Heart left ventricle (tissue), 16 donors: ENCODE measurements around the gene FYN. TPM values are rescaled to one million over a fixed set of nuclear protein-coding genes. Genes with fewer than 3 reads are reported as not detected.

Source experiments
- ATAC-seq, 4 donors: fragments of 200-7000 bp; cut with Tn5 transposase; one replicate each; pipeline ENCODE4 v1.9.1; 2020 to 2022; ENCODE audit warnings: moderate library complexity in 4 of 4, mild to moderate bottlenecking in 3 of 4, moderate number of reproducible peaks in 1 of 4
- DNase-seq, 5 donors: peaks; one replicate each; pipeline ENCODE4 v3.0.0-alpha.2; 2020
- H3K27ac ChIP-seq, 12 donors: fragments of 200-600 bp; sonication (generic) in 4 of 12; one replicate each; pipeline versions ENCODE4 v1.5.0 to v1.8.0; 2016 to 2022; ENCODE audit warnings: mild to moderate bottlenecking in 2 of 12
- H3K27me3 ChIP-seq, 9 donors: fragments of 200-600 bp; sonication (generic) in 2 of 9; one replicate each; pipeline versions ENCODE4 v1.5.1 to v1.8.0; 2016 to 2022; ENCODE audit warnings: mild to moderate bottlenecking in 3 of 9
- H3K36me3 ChIP-seq, 9 donors: fragments of 200-600 bp; sonication (generic) in 2 of 9; one replicate each; pipeline versions ENCODE4 v1.5.0 to v1.8.0; 2018 to 2022; ENCODE audit warnings: mild to moderate bottlenecking in 2 of 9
- H3K4me1 ChIP-seq, 12 donors: fragments of 200-600 bp; sonication (generic) in 4 of 12; one replicate each; pipeline versions ENCODE4 v1.5.0 to v1.8.0; 2016 to 2022; ENCODE audit warnings: mild to moderate bottlenecking in 3 of 12
- H3K4me3 ChIP-seq, 12 donors: fragments of 200-600 bp; sonication (generic) in 4 of 12; one replicate each; pipeline versions ENCODE4 v1.5.0 to v1.8.0; 2017 to 2022; ENCODE audit warnings: mild to moderate bottlenecking in 9 of 12, moderate library complexity in 4 of 12
- H3K9me3 ChIP-seq, 12 donors: fragments of 200-600 bp; sonication (generic) in 4 of 12; one replicate each; pipeline versions ENCODE4 v1.5.0 to v1.8.0; 2016 to 2022; ENCODE audit warnings: mild to moderate bottlenecking in 1 of 12
- POLR2A ChIP-seq, 2 donors: fragments of 450-650 bp; IDR thresholded peaks; one replicate each; pipeline ENCODE4 v1.6.1; 2017; ENCODE audit warnings: antibody characterized with exemption in 2 of 2, mild to moderate bottlenecking in 2 of 2, moderate library complexity in 2 of 2
- WGBS, 4 donors: extraction: QIAGEN DNeasy Blood & Tissue Kit in 2 of 4; methylation state at CpG; one replicate each; pipeline versions ENCODE4 v1.1.5 to v1.1.7; 2013 to 2018; 5-methylcytosine and 5-hydroxymethylcytosine counted together
- intact Hi-C, 10 donors: fragments of 100-400 bp; cut with DNase I; formaldehyde crosslinking; loops; one replicate each; pipeline versions ENCODE4 v1.11.1 to v1.14.2; 2022
- polyA plus RNA-seq, 2 donors: library from polyadenylated mRNA; stranded (reverse); fragments of 200-250 nt; gene quantifications; one replicate each; pipeline ENCODE4 v1.2.3, GENCODE V29; 2013
- total RNA-seq, 9 donors: library from RNA; depleted of rRNA in 2 of 9; stranded (reverse); fragments of >200 nt in 2 of 9; fragmentation: NEBNext Ultra II Directional in 3 of 9; extraction: Animal tissue kit (Norgen Biotek cat#: 25700) in 3 of 9; gene quantifications; one replicate each; pipeline versions ENCODE4 v1.1.0 to v1.2.4, GENCODE V29; 2016 to 2023
- TF ChIP-seq, protein P1 (sequence below), 12 donors: fragments of 200-600 bp; sonication (generic) in 4 of 12; IDR thresholded peaks; one replicate each; pipeline versions ENCODE4 v1.5.0 to v1.8.0; 2018 to 2022; ENCODE audit warnings: antibody characterized with exemption in 12 of 12, mild to moderate bottlenecking in 5 of 12
- donor health status: ischemic (EF 13 %, LVEDD 7.1; RV severe dilation, severe dysfunction).
- donor health status: healthy with polysubstance abuse.
- donor health status: DM: no; HTN: yes; CAD: no.
- donor health status: DM: no; HTN: no; CAD: no.
- donor health status: ischemic (EF 25% LVEDD 6.9; RV normal size, moderate dysfunction).
- donor health status: ischemic (EF 25% LVEDD 5.7; RV mildly dilated, moderate dysfunction).
- donor health status: healthy.
- donor health status: DM: yes; HTN: yes; CAD: no.
- donor health status: ischemic (EF 35%, LVEDD 5.7; RV mildly dilated, moderate dysfunction).
- donor health status: nonischemic (EF 11% LVEDD 7.7; RV severe dilation, severe dysfunction).
- donor health status: DM: yes; HTN: yes; CAD: no.
- donor health status: PGD.
- donor health status: ischemic (EF 29% LVEDD 5.4; RV normal size, mild dysfunction).
- donor health status: nonischemic (EF 23%, LVEDD 6.1; RV moderate dilation, normal function).

FYN gene
- total and polyA plus RNA-seq, 11 donors: 14.7 to 72.4 (median 52.3) TPM

DNA sequence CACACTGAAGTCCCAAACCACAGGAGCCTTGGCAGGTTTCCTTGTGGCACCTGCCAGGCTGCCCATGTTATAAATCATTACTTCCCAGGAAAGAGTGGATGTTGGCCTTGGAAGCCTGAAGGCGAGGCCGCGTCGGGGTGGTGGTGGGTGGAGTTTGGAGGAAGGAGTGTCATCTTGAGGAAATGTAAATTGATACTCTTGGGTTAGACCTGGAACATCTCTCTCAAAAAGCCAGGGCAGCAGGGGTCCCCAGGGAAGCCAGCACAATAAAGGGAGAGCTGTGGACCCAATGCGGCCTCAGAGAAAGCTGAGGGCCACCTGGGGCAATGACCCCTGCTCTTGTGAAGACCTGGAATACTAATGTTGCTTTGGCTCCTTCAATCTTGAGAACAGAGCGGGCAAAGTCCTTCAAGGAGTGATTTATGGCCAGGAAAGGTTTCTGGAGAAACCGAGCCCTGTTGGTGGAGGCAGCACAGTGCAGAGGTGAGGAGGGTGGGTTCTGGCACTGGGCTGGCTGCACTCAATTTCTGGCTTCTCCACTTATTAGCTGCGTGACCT lies 241.3 kb downstream of the FYN start:
- intact Hi-C loops: no loop called here
- Histone ChIP-seq H3K9me3 (peaks cover 0 to 6% (median 0%) of the 10 kb centered on the region in 12 donors), H3K4me1 (peaks cover 0 to 21% (median 14%) of the 10 kb centered on the region in 12 donors), H3K27ac (no peak overlapping the region), H3K36me3 (no peaks in the 10 kb centered on the region), H3K4me3 (no peak overlapping the region), H3K27me3 (no peaks in the 10 kb centered on the region)
- ATAC-seq (peak in 1 of 4 donors; percentile 19), DNase-seq (no peak)
- 72 to 81% (median 75%) methylated on average over 8 of the region's 8 CpGs for WGBS, 4 donors
- no peak for TF ChIP-seq POLR2A (IDR thresholded peaks at IDR 0.05)
- TF ChIP-seq, protein P1, sequence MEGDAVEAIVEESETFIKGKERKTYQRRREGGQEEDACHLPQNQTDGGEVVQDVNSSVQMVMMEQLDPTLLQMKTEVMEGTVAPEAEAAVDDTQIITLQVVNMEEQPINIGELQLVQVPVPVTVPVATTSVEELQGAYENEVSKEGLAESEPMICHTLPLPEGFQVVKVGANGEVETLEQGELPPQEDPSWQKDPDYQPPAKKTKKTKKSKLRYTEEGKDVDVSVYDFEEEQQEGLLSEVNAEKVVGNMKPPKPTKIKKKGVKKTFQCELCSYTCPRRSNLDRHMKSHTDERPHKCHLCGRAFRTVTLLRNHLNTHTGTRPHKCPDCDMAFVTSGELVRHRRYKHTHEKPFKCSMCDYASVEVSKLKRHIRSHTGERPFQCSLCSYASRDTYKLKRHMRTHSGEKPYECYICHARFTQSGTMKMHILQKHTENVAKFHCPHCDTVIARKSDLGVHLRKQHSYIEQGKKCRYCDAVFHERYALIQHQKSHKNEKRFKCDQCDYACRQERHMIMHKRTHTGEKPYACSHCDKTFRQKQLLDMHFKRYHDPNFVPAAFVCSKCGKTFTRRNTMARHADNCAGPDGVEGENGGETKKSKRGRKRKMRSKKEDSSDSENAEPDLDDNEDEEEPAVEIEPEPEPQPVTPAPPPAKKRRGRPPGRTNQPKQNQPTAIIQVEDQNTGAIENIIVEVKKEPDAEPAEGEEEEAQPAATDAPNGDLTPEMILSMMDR (IDR thresholded peaks at IDR 0.05): no peak

DNA sequence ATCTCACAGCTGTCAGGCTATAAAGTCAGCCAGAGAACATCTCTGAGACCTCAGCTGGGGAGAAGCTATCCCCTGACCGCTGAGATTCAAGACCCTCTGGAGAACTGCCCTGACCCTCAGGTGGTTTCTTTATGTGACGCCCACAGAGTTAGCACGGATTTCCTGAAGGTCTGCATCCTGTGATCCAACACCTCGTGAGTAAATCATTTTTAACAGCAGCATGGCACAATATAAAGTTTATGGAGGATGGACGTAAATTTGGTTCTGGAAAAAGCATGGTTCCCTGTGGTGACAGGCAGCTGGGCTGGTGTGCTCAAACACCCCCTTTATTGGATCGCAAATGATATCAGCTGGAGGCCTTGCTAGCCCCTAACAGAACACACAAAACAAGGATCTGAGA lies 242.2 kb downstream of the FYN start:
- H3K4me1 ChIP-seq: peaks cover 0 to 30% (median 21%) of the 10 kb centered on the region in 12 donors
- DNase-seq (no peak), ATAC-seq (no peak)
- whole genome bisulfite sequencing, 4 donors: 59 to 68% (median 67%) methylated on average over 6 of the region's 6 CpGs
- TF ChIP-seq, protein P1 (IDR thresholded peaks at IDR 0.05): no peak
- no peak for TF ChIP-seq POLR2A (IDR thresholded peaks at IDR 0.05)
- H3K27me3 ChIP-seq: no peaks in the 10 kb centered on the region
- H3K36me3 ChIP-seq: no peaks in the 10 kb centered on the region
- H3K4me3 ChIP-seq: no peak overlapping the region
- H3K9me3 ChIP-seq: peaks cover 0 to 6% (median 0%) of the 10 kb centered on the region in 12 donors
- intact Hi-C loops: no loop called here
- no peak overlapping the region for H3K27ac ChIP-seq

DNA sequence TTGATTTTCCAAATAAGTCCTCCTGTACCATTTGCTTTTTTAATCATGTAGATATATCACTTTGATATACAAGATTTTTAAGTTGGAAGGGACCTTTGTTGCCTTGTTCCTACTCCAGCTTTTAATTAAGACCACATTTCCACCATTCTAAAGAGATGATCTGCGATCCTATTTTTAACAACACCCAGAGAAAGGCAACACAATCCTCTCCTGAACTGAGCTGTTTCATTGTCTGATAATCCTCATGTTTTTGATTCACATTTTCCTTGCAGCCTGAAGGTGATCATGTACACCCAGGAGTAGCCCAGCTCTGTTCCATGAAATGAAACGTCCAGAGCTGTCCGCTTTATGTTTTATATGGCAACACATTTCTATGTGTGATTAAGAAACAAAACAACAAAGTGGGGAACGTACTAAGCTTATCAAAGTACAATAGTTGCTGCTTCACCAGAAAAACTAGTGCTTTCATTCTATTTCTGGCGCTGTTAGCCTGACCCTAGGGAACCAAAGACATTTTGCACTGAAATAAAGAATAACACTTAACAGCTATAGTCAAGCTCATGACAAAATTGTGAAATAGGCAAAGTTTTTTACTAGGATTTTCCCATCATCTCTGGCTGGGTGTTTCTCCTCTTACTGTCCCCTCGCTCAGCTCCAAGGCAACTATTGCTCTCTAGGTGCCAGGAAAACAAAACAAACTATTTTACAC lies 245.0 kb downstream of the FYN start:
- peak overlapping the region; percentile 24 to 89 (median 62) for H3K27ac ChIP-seq
- intact Hi-C loops: no loop called here
- TF ChIP-seq POLR2A (IDR thresholded peaks at IDR 0.05): no peak
- WGBS, 4 donors: 43 to 47% (median 44%) methylated on average over 6 of the region's 6 CpGs
- peaks cover 0 to 6% (median 0%) of the 10 kb centered on the region in 12 donors for H3K9me3 ChIP-seq
- H3K36me3 ChIP-seq: no peaks in the 10 kb centered on the region
- peaks cover 0 to 41% (median 25%) of the 10 kb centered on the region in 12 donors for H3K4me1 ChIP-seq
- ATAC-seq: peak; percentile 9 to 38 (median 33)
- peak overlapping the region in 3 of 12 donors; percentile 5 to 14 (median 12) for H3K4me3 ChIP-seq
- no peak for DNase-seq
- H3K27me3 ChIP-seq: no peaks in the 10 kb centered on the region

DNA sequence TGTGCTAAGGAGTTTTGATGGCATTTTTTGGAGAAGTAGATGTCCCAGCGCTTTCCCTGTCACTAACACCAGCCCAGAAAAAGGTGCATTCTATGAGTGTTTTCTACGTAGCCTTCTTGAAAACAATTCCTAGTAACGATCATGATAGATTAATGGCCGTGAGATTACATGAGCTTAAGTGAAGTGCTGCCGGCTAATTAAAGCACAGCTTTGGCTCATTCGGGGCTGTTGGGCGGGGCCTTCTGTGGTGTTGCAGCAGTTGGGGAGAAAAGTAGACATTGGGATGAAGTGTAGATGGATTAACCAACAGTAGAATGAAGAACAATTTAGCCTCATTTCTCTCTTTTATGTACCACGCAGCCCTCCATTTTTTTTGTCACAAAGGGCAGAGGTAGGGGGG lies 246.8 kb downstream of the FYN start:
- TF ChIP-seq, protein P1 (IDR thresholded peaks at IDR 0.05): no peak
- no peak for TF ChIP-seq POLR2A (IDR thresholded peaks at IDR 0.05)
- peaks cover 0 to 6% (median 0%) of the 10 kb centered on the region in 12 donors for H3K9me3 ChIP-seq
- peak in 3 of 4 donors; percentile 34 to 42 (median 37) for ATAC-seq
- intact Hi-C loops: loop anchor here in 2 of 10 donors (1.0 to 2.0 kb wide), 2 partner anchors 21 to 22 kb away; partner anchors contain the start of gene TRAF3IP2 (in 2 of the 2)
- H3K27ac ChIP-seq: peak overlapping the region; percentile 33 to 89 (median 72)
- DNase-seq: no peak
- 46 to 53% (median 48%) methylated on average over 8 of the region's 8 CpGs for WGBS, 4 donors
- peak overlapping the region in 10 of 12 donors; percentile 7 to 53 (median 38) for H3K4me3 ChIP-seq
- no peaks in the 10 kb centered on the region for H3K36me3 ChIP-seq
- H3K27me3 ChIP-seq: no peaks in the 10 kb centered on the region
- H3K4me1 ChIP-seq: peaks cover 0 to 41% (median 25%) of the 10 kb centered on the region in 12 donors
